Activated CD8-positive, alpha-beta memory T cell treated with anti-CD3 and anti-CD28 coated beads for 24 hours (primary cell): ENCODE data around the gene ANO9.
A peak's percentile ranks its signal among the peaks of the same experiment; 100 is the strongest.

Experiments used
- DNase-seq: peaks from one replicate; pipeline ENCODE4 v3.0.0-alpha.2; 2020

Gene ANO9

GRCh38 chr11:441418-442274 lies at the start of gene ANO9:
Gene ANO9, minus strand, starts transcription at chr11:442011. Its CDS starts 85 bp downstream, at chr11:441926.
- DNase-seq: peak; percentile 82

DNA sequence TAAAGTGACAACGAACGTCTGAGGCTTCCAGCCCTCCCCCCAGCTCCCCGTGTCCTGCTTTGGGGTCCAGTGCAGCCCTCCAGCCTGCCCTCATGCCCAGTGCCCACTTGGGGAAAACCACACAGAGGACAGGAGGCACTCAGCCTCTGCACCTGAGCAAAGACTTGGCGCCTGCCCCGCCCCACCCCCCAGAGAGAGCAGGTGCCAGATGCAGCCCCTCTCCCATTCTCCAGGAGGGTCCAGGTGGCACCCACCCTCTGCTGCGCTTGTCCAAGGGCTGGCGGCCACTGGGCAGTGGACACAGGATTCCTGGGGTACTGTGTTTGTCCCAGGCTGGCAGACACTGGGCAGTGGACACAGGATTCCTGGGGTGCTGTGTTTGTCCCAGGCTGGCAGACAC lies 49.5 kb upstream of the ANO9 start:
- DNase-seq: no peak

DNA sequence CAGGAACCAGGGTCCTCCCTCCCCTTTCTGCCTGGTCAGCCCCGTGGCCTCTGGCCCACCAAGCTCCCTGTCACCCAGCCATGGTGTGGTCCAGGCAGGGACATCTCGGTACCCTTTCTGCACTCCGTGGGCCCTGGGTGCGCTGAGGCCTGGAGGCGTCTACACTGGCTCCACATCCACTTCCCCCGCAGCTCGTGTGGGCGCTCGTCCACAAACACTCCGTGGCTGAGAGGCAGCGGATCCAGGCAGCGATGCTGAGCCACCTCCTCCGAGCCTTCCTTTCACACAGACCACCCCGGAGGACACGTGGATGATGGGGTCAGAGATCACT lies 49.1 kb upstream of the ANO9 start:
- DNase-seq: no peak

- no peak for DNase-seq
These were observed 48.5 kb upstream of the ANO9 start for GRCh38 chr11:490186-490929.

DNA sequence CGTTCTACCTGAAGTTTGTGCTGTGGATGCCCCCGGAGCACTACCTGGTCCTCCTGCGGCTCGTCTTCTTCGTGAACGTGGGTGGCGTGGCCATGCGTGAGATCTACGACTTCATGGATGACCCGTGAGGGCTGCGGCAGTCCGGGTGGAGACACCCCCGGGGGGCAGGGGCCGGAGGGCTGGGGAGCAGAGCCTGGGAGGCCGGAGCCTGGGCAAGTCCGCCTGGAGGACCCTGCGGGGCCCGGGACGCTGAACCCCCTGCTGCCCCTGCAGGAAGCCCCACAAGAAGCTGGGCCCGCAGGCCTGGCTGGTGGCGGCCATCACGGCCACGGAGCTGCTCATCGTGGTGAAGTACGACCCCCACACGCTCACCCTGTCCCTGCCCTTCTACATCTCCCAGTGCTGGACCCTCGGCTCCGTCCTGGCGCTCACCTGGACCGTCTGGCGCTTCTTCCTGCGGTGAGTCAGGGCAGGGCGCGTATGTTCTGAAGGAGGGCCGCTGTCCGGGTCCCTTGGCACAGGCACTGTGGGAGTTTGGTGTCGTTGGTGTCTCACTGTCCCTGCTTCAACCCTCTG lies 47.9 kb upstream of the ANO9 start:
- DNase-seq: no peak

DNA sequence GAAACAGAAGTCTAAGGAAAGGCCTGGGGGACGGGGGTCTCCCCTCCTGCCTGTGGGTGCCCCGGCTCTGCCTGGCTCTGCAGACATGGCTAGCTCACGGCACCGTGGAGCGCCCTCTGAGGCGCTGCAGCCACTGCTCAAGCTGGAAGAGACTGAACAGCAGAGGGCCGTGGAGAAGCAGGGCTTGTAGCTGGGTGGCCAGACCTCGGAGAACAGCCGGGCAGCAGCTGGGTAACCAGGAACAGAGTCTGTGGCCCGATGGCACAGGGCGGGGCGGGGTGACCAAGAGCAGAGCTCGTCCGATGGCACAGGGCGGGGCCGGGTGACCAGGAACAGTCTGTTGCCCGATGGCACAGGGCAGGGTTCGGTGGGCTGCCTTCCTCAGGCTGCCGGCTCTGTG lies 47.2 kb upstream of the ANO9 start:
- DNase-seq: no peak

DNA sequence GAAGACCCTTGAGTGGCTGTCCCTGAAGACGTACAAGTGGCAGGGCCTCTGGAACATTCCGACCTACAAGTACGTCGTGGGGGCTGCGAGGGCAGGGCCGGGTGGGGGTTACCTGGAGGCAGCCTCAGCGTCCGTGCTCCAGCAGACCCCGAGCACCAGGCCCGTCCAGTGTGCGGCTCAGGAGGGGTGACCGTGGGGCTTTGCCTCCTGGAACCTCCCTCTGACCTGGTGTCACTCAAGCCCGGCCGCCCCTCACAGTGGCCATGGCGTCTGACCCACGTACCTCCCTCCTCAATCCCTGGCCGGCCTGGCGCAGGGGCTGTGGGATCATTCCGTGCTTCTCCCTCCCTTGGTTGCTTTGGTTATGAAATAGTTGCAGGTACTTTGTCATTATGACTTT lies 46.8 kb upstream of the ANO9 start:
- no peak for DNase-seq

- DNase-seq: no peak
These were observed 46.3 kb upstream of the ANO9 start for GRCh38 chr11:488062-488461.

DNA sequence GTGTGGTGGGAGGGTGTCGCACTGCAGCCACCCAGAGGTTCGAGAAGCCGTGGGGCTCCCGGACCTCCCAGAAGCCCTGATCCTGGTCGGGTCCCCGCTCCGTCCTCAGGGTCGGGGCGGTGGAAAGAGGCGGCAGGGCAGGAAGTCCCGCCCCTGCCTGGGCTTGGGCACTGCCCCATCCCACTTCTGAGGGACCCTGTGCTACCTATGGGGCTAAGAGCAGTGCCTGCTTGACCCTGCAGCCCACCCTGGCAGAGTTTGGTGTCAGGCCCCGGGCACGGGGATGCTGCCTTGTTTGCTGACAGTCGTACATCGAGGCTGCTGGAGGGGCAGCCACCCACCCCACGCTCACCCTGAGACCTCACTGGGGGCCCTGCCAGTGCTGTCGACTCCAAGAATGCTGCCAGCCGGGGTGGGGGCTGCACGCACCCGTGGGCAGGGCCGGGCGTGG lies 45.8 kb upstream of the ANO9 start:
- no peak for DNase-seq

GRCh38 chr11:486189-486588 lies 44.4 kb upstream of the ANO9 start:
- DNase-seq: no peak

- no peak for DNase-seq
These were observed 42.8 kb upstream of the ANO9 start for GRCh38 chr11:484616-485015.

DNA sequence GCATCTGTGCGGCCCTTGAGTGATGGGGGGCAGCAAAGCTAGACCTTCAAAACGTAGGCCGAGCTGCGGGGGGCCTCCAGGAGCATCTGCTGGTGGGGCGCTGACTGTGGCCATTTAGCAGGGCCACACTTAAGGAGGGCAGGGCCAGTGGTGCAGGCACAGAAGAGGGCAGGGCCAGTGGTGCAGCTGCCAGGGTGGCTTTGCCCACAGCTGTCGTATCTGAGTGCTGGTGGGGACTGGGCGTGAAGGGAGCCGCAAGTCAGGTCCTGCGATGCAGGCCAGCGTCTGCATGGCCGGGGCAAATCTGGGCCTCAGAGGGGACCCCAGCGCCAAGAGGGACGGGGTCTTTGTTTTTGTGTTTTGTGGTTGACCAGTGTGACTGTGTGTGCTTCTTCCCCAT lies 37.5 kb upstream of the ANO9 start:
- no peak for DNase-seq

DNA sequence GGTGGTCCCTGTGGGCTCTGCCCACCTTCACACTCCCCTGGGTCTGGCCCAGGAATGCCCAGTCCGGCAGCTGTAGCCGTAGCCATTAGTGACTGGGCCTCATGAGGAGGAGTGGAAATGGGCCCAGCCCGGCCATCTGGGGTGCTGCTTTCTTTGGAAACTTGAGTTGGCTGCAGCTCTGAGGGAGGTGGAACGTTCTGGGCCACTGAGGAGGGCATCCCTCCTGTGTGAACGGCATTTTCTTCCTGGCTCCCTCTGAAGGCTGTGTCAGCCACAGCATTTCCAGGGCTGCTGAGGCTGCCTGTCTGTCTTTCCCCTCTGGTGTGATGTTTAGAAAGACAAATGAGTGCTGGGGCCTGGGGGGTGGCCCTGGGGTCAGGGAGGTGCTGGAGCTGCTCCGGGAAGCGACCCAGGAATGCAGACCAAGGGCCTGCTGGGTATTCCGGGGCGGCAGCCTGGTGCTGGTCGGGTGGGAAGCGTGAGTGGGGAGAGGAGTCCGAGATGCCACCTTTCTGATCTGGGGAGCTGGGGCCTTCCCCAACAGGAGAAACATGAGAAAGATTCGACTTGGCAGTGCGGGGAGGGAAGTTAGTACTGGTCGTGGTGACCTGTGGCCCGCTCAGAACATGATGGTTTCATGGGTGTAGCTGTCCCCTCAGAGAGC lies 35.4 kb upstream of the ANO9 start:
- no peak for DNase-seq

DNA sequence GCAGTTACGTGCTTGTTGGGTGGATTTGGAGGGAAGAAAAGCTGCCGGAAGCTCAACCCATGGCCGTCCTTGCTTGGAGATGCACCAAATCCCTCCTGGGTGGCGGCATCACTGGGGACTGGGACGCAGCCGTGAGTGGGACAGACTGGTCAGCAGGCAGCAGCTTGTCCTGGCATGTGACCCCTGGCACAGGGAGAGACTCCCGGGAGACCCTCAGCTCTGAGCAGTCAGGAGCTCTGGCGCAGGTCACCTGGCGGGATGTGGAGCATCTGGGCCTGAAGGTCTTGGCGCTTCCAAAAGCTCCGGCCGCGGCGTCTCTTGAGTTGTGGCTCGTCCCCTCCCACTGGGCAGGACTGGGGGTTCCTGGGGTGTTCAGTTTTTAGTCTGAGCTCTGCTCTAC lies 34.6 kb upstream of the ANO9 start:
- DNase-seq: no peak

DNA sequence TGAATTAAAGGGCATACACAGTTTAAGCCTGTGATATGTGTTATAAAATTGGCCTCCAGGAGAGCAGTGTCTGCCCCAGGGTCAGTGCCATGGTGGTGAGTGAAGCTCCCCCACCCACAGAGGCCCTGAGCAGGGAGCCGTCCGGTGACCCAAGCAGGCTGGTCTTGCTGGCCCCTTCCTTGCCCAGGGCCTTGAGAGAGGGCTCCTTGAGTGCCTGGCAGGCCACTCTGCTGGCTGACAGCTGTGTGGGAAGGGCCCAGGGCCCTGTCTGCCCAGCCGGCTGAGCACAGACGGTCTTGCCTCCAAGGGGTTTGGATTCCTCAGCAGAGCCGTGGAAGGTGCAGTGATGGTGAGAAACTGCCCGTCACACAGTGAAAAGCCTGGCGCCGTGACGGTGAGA lies 34.1 kb upstream of the ANO9 start:
- no peak for DNase-seq

- no peak for DNase-seq
These were observed 33.2 kb upstream of the ANO9 start for GRCh38 chr11:474914-475506.

DNA sequence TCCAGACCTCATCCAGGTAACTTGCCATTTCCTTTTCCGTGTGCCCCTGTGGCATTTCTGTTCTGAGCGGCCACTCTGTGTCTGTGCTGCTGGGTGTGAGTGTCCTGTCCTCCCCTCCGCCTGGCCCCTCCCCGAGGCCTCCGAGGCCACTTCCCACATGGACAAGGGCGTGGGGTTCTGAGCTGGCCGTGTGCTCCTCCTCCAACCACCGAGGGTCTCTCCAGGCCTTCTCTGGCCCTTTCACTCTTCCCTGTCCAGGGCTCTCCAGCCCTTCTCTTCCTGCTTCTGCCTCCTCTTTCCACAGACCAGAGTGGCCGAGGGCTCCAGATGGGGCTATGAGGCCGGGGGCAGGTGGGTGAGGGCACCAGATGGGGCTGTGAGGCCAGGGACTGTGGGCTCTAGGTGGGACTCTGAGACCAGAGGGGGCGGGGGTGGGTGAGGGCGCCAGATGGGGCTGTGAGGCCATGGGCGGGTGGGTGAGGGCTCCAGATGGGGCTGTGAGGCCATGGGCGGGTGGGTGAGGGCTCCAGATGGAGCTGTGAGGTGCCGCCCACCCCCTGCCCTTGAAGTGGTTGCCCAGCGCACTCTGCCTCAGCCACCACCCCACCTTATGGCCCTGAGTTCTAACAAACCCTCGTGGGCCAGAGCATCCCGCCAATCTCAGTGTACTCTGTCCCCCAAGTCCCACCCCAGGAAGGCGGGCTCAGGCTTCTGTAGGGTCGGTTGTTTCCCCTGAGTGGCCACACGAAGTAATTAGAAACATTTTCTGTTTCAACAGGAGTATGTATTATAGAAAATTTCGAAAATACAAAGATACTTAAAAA lies 32.4 kb upstream of the ANO9 start:
- no peak for DNase-seq

- DNase-seq: no peak
These were observed 31.6 kb upstream of the ANO9 start for GRCh38 chr11:473415-473814.

DNA sequence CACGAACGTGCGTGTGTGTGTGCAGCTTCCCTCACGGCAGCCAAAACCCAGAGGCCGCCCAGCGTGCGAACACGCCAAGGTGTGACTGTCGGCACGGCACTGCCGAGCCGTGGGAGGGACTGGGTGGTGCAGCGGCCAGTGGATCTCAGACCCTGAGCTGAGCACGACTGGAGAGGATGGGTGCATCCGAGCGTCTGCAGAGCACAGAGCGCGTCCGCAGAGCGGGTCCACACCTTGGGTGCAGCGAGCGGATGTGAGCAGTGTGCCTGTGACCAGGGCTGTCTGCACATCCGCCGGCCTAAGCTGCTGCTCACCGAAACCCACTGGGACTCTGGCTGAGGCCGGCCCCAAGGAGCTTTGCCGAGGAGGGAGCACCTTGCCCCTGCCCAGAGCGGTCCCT lies 31.0 kb upstream of the ANO9 start:
- DNase-seq: no peak

GRCh38 chr11:472272-472671 lies 30.5 kb upstream of the ANO9 start:
- DNase-seq: no peak

- no peak for DNase-seq
These were observed 29.8 kb upstream of the ANO9 start for GRCh38 chr11:471468-472145.
